GM23338 (cell line): Measurements from ENCODE around the gene LRP11.

ENCODE experiments used
- EZH2 ChIP-seq: fragments of 200-600 bp; sonication (generic); IDR thresholded peaks from one replicate; pipeline ENCODE4 v1.8.0; 2017; ENCODE audit warnings: antibody characterized with exemption, mild to moderate bottlenecking, low read depth; ENCODE audit not compliant: unreplicated experiment
- EZH2phosphoT487 ChIP-seq: fragments of 200-600 bp; sonication (generic); IDR thresholded peaks from one replicate; pipeline ENCODE4 v1.8.1; 2018; ENCODE audit warnings: antibody characterized with exemption; ENCODE audit not compliant: unreplicated experiment
- JUNB ChIP-seq: IDR thresholded peaks from one replicate; pipeline ENCODE4 v1.6.1; 2016; ENCODE audit warnings: antibody characterized with exemption; ENCODE audit not compliant: unreplicated experiment
- TF ChIP-seq, protein P1 (sequence below), 2 experiments: fragments of 200-600 bp in 1 of 2; sonication (generic) in 1 of 2; conservative IDR thresholded peaks; 2 replicates each; pipeline versions ENCODE4 v1.5.1 to v1.6.1; 2016 to 2017; ENCODE audit warnings: antibody characterized with exemption in 2 of 2, low read depth in 2 of 2, mild to moderate bottlenecking in 2 of 2, moderate library complexity in 1 of 2
- TF ChIP-seq, protein P2 (sequence below): IDR thresholded peaks from 2 replicates; pipeline ENCODE4 v1.6.1; 2016; ENCODE audit warnings: antibody characterized with exemption

- TF ChIP-seq EZH2phosphoT487, result no peak
- TF ChIP-seq, protein P1, sequence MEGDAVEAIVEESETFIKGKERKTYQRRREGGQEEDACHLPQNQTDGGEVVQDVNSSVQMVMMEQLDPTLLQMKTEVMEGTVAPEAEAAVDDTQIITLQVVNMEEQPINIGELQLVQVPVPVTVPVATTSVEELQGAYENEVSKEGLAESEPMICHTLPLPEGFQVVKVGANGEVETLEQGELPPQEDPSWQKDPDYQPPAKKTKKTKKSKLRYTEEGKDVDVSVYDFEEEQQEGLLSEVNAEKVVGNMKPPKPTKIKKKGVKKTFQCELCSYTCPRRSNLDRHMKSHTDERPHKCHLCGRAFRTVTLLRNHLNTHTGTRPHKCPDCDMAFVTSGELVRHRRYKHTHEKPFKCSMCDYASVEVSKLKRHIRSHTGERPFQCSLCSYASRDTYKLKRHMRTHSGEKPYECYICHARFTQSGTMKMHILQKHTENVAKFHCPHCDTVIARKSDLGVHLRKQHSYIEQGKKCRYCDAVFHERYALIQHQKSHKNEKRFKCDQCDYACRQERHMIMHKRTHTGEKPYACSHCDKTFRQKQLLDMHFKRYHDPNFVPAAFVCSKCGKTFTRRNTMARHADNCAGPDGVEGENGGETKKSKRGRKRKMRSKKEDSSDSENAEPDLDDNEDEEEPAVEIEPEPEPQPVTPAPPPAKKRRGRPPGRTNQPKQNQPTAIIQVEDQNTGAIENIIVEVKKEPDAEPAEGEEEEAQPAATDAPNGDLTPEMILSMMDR (conservative IDR thresholded peaks at IDR 0.05; ENCODE audit: low read depth in 2 of 2), result no peak
- TF ChIP-seq EZH2, result no peak
- no peak for TF ChIP-seq JUNB
- TF ChIP-seq, protein P2, sequence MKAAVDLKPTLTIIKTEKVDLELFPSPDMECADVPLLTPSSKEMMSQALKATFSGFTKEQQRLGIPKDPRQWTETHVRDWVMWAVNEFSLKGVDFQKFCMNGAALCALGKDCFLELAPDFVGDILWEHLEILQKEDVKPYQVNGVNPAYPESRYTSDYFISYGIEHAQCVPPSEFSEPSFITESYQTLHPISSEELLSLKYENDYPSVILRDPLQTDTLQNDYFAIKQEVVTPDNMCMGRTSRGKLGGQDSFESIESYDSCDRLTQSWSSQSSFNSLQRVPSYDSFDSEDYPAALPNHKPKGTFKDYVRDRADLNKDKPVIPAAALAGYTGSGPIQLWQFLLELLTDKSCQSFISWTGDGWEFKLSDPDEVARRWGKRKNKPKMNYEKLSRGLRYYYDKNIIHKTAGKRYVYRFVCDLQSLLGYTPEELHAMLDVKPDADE, result no peak
These were observed 5.2 kb upstream of the LRP11 start for GRCh38 chr6:149869275-149869892.
